ENCODE data around the gene GPR161. TPM values are rescaled to one million over a fixed set of nuclear protein-coding genes. Genes with fewer than 3 reads are reported as not detected.

GPR161 gene
- total RNA-seq, 4 donors from 2014 or later: 1.4 to 3.2 (median 2.3) TPM

GRCh38 chr1:168035345-168035744 is 101.4 kb downstream of the GPR161 start:
- Histone ChIP-seq H3K27me3 (no peaks in the 10 kb centered on the region), H3K27ac (no peak overlapping the region), H3K4me3 (replicated peaks in 1 of 3) (no peak overlapping the region), H3K36me3 (peaks cover 0 to 3% of the 10 kb centered on the region in 2 donors), H3K9me3 (no peaks in the 10 kb centered on the region), H3K4me1 (no peaks in the 10 kb centered on the region)
- no peak for DNase-seq
- WGBS, 2 donors: 86 to 90% methylated on average over 5 of the region's 5 CpGs
- TF ChIP-seq, protein P1, sequence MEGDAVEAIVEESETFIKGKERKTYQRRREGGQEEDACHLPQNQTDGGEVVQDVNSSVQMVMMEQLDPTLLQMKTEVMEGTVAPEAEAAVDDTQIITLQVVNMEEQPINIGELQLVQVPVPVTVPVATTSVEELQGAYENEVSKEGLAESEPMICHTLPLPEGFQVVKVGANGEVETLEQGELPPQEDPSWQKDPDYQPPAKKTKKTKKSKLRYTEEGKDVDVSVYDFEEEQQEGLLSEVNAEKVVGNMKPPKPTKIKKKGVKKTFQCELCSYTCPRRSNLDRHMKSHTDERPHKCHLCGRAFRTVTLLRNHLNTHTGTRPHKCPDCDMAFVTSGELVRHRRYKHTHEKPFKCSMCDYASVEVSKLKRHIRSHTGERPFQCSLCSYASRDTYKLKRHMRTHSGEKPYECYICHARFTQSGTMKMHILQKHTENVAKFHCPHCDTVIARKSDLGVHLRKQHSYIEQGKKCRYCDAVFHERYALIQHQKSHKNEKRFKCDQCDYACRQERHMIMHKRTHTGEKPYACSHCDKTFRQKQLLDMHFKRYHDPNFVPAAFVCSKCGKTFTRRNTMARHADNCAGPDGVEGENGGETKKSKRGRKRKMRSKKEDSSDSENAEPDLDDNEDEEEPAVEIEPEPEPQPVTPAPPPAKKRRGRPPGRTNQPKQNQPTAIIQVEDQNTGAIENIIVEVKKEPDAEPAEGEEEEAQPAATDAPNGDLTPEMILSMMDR (IDR thresholded peaks at IDR 0.05): no peak
- intact Hi-C loops (cut with DNase I): no loop called here

DNA sequence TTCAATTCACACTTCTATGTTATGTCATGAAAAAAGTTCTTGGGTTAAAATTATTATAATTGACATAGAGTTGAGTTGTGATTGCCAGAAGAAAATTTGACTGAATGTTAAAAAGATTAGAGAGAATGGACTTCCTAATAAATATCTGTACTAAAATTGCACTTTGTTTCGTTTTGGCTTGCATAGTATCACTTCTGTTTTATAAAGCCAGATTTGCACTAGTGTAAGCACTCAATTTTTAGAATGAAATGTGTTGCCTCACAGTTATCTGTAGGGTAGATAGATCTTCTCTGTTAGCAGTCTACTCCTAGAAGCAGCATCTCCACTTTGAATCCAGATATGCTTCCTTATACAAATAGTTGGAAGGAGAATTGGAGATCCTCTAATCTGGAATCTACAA is 104.7 kb downstream of the GPR161 start:
- TF ChIP-seq POLR2A (IDR thresholded peaks at IDR 0.05): no peak
- TF ChIP-seq, protein P1 (IDR thresholded peaks at IDR 0.05): no peak
- Histone ChIP-seq H3K27ac (no peak overlapping the region), H3K36me3 (peaks cover 0 to 3% of the 10 kb centered on the region in 2 donors), H3K9me3 (no peaks in the 10 kb centered on the region), H3K27me3 (no peaks in the 10 kb centered on the region), H3K4me1 (no peaks in the 10 kb centered on the region), H3K4me3 (replicated peaks in 1 of 3) (no peak overlapping the region)
- WGBS, 2 donors: 84 to 91% methylated on average over 1 of the region's 1 CpG
- DNase-seq: no peak
- intact Hi-C loops (cut with DNase I): no loop called here

GRCh38 chr1:168031627-168032026 is 105.1 kb downstream of the GPR161 start:
- TF ChIP-seq, protein P1 (IDR thresholded peaks at IDR 0.05): no peak
- no peak for TF ChIP-seq POLR2A (IDR thresholded peaks at IDR 0.05)
- WGBS, 2 donors: 89 to 94% methylated on average over 4 of the region's 4 CpGs
- H3K4me3 ChIP-seq (replicated peaks in 1 of 3): no peak overlapping the region
- H3K36me3 ChIP-seq: peaks cover 0 to 3% of the 10 kb centered on the region in 2 donors
- intact Hi-C loops (cut with DNase I): no loop called here
- H3K4me1 ChIP-seq: no peaks in the 10 kb centered on the region
- no peaks in the 10 kb centered on the region for H3K27me3 ChIP-seq
- no peaks in the 10 kb centered on the region for H3K9me3 ChIP-seq
- no peak overlapping the region for H3K27ac ChIP-seq
- DNase-seq: no peak

- no peak for DNase-seq
Measured at GRCh38 chr1:168031198-168031597, 105.5 kb downstream of the GPR161 start.

More at GRCh38 chr1:168031198-168031597, 105.5 kb downstream of the GPR161 start:
- Histone ChIP-seq H3K36me3 (peaks cover 0 to 3% of the 10 kb centered on the region in 2 donors), H3K9me3 (no peaks in the 10 kb centered on the region), H3K4me1 (no peaks in the 10 kb centered on the region), H3K27me3 (no peaks in the 10 kb centered on the region), H3K27ac (no peak overlapping the region), H3K4me3 (replicated peaks in 1 of 3) (no peak overlapping the region)
- intact Hi-C loops (cut with DNase I): no loop called here
- WGBS, 2 donors: 93% methylated on average over 5 of the region's 5 CpGs
- TF ChIP-seq POLR2A (IDR thresholded peaks at IDR 0.05): no peak
- TF ChIP-seq, protein P1 (IDR thresholded peaks at IDR 0.05): no peak

Other genes with a start within 250 kb of the GPR161 start
- under 1 TPM in 3 of 4 donors, not detected in 1; 0.15 to 0.45 (median 0.40) TPM for gene ADCY10, start 222.8 kb downstream of the GPR161 start, total RNA-seq
- 10 to 100 TPM; 73.7 to 88.7 (median 79.2) TPM for gene DCAF6, start 200.2 kb downstream of the GPR161 start, total RNA-seq
- 10 to 100 TPM; 16.2 to 40.1 (median 35.1) TPM for gene MPC2, start 199.9 kb downstream of the GPR161 start, total RNA-seq
- 10 to 100 TPM; 19.3 to 25.7 (median 21.7) TPM for gene TIPRL, start 42.0 kb upstream of the GPR161 start, total RNA-seq
- 10 to 100 TPM; 41.2 to 72.3 (median 53.9) TPM for gene SFT2D2, start 89.1 kb upstream of the GPR161 start, total RNA-seq
- 1 to 10 TPM in 3 of 4 donors, under 1 TPM in 1; 0.54 to 2.9 (median 2.0) TPM for gene TBX19, start 143.9 kb upstream of the GPR161 start, total RNA-seq